Stimulated activated CD4-positive, alpha-beta T cell treated with anti-CD3 and anti-CD28 coated beads, Interleukin-4, amount 100 ng/mL, for 4 hours (primary cell): ENCODE measurements around the gene IFNL3.
"Not testable (repeated sequence)": the region's sequence is repeated elsewhere in the genome, so short reads cannot be mapped to it uniquely, and the experiment has no call there.

Experiments
- DNase-seq, 2 experiments: peaks; one replicate each; pipeline ENCODE4 v3.0.0-alpha.2; 2020

The IFNL3 gene

GRCh38 chr19:39244410-39245100 lies at the start of gene IFNL3:
IFNL3 (minus strand) TSS chr19:39245006; CDS start chr19:39244967, 39 bp downstream.
- not testable (repeated sequence) for DNase-seq

GRCh38 chr19:39293394-39293793 lies 48.6 kb upstream of the IFNL3 start:
- DNase-seq: no peak

- no peak for DNase-seq
These were observed 39.2 kb upstream of the IFNL3 start for GRCh38 chr19:39284032-39284431.

GRCh38 chr19:39282021-39282420 lies 37.2 kb upstream of the IFNL3 start:
- DNase-seq: no peak

- no peak for DNase-seq
These were observed 32.8 kb upstream of the IFNL3 start for GRCh38 chr19:39277598-39277997.

DNA sequence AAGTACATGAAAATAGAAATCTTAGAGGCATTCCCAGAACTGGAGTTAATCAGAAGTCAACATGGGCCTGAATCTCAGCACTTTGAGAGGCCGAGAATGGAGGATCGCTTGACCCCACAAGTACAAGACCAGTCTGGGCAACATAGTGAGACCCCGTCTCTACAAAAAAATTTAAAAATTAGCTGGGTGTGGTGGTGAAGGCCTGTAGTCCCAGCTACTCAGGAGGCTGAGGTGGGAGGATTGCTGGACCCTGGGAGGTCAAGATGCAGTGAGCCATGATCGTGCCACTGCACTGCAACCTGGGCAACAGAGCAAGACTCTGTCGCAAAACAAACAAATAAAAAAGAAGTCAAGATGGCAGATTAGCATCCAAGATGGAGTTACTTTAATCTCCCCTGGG lies 31.9 kb upstream of the IFNL3 start:
- no peak for DNase-seq

GRCh38 chr19:39275578-39275977 lies 30.8 kb upstream of the IFNL3 start:
- DNase-seq: no peak

DNA sequence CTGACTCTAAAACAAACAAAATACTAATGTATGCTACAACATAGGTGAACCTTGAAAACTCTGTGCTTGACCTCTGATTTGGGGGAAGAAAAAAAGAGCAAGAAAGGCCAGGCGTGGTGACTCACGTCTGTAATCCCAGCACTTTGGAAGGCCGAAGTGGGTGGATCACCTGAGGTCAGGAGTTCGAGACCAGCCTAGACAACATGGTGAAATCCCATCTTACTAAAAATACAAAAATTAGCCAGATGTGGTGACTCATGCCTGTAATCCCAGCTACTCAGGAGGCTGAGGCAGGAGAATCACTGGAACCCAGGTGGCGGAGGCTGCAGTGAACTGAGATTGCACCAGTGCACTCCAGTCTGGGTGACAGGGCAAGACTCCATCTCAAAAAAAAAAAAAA lies 29.1 kb upstream of the IFNL3 start:
- not testable (repeated sequence) for DNase-seq

DNA sequence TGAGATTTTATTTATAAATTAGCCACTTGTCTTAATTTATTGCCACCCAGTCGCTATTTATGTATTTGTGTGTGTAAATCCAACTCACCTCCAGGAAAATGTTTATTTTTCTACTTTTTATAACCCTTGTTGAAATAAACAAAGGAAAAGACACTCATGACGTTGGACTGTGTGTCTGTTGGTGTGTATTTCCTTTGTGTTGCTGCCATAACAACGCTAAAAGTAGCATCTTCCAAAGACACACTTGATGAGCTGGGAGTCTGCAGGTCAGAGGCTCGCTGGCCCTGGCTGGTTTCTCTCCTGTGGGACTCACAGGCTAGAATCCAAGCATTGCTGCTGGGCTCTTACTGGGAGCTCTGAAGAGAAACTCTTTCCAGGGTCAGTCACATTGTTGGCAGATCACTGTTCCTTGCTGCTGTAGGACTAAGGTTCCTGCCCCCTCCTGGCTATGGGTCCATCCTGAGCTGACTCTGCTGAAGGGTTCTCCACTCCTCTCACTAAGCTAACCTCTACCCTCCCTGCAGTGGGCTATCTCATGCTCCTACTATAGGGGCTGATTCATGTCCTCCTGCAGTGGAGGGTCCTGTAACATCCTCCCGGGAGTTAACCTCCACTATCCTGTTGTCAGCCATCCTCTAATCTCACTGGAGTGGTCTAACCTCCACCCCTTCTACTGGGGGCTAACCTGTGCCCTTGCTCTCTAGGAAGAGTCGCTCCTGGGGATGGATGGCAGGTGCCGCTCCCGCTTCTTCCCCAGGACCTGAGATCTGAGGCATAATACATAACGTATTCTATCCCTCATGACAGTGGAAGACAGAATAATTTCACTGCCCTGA lies 25.4 kb upstream of the IFNL3 start:
- DNase-seq: no peak

- not testable (repeated sequence) for DNase-seq
These were observed 24.6 kb upstream of the IFNL3 start for GRCh38 chr19:39269369-39269768.

DNA sequence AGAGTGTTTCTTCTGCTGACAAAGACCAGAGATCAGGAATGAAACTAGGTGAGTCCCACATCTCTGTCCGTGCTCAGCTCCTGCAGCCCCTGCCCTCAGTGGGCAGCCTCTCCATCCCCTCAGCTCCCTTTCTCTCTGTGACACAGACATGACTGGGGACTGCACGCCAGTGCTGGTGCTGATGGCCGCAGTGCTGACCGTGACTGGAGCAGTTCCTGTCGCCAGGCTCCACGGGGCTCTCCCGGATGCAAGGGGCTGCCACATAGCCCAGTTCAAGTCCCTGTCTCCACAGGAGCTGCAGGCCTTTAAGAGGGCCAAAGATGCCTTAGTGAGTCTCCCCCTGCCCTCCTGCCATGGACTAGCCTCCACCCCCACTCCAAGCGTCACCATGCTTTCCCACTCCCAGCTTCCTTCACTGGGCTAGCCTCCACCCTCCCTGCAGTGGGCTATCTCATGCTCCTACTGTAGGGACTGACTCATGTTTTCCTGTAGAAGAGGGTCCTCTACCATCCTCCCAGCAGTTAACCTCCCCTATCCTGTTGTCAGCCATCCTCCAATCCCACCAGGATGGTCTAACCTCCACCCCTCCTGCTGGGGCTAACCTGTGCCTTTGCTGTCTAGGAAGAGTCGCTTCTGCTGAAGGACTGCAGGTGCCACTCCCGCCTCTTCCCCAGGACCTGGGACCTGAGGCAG lies 23.9 kb upstream of the IFNL3 start:
- DNase-seq: not testable (repeated sequence)

GRCh38 chr19:39268085-39268484 lies 23.3 kb upstream of the IFNL3 start, which contains the start of gene IFNL2:
IFNL2 (plus strand) TSS chr19:39268396; CDS start chr19:39268569, 173 bp downstream.
- not testable (repeated sequence) for DNase-seq

DNA sequence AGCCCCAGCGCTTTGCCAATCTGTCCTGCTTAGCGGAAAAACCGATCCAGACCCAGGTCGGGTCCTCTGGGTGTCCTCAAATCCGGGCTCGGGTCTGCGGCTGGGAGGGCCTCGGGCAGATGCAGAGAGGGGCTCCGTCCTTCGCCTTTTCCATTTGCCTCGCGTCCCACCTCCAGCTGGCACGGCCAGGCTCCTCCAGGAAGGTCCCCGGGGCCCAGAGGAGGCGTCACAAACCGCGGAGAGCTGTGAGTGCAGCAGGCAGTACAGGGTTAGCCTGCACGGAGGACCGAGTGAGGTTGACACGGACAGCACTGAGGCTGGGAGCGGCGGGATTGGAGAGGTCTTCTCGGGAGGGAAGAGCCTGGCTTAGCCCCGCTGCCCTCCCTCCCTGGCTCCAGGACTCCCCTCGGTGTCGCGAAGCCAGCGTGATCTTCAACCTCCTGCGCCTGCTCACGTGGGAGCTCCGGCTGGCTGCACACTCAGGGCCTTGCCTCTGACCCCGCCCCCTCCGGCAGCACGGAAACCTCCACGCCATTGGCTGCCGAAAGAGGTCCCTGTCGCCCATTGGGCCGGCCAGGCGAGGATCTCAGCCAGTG lies 20.6 kb upstream of the IFNL3 start:
- DNase-seq: no peak

DNA sequence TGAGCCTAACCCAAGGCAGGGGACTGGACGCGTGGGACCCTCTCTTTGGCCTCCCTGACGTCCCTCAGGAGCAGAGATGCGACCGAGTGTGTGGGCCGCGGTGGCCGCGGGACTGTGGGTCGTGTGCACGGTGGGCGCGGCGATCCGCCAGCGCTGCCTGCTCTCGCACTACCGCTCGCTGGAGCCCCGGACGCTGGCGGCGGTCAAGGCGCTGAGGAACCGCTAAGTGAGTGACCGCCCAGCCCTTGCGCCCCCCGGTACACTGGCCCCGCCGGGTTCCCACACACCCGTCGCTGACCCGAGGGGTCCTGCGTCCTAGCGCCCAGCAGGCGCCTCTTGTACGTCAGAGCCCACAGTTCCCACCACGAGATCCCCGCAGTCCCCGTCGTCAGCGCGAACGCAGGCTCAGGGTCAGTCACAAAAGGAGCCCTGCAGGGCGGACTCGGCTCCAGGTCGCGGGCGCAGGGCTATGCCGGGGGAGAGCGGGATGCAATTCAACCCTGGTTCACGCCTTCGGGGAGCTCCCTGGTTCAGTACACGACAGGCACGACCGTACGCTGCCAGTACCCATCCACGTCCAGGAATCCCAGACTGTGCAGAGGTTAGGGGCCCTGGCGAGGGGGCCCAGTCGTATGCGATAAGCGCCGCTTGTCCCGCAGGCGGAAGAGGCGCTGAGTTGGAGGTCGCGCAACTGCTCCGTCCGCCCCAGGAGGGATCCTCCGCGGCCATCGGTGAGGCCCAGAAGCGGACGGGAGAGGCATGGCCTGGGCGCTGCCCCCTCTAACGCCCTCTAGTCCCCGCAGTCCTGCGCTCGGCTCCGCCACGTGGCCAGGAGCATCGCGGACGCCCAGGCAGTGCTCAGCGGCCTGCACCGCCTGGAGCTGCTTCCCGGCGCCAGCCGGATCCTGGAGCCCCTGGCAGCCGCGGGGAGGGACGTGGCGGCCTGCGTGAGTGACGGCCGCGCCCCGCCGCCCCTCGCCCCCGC lies 19.8 kb upstream of the IFNL3 start:
- no peak for DNase-seq

GRCh38 chr19:39263912-39264305 lies 19.1 kb upstream of the IFNL3 start:
- DNase-seq: no peak

- no peak for DNase-seq
These were observed 17.7 kb upstream of the IFNL3 start for GRCh38 chr19:39262496-39262895.

- DNase-seq: no peak
These were observed 16.9 kb upstream of the IFNL3 start for GRCh38 chr19:39261704-39262103.

- no peak for DNase-seq
These were observed 12.4 kb upstream of the IFNL3 start for GRCh38 chr19:39257227-39257626.

- DNase-seq: no peak
These were observed 9.9 kb upstream of the IFNL3 start for GRCh38 chr19:39254531-39255345.

GRCh38 chr19:39253374-39254149 lies 8.8 kb upstream of the IFNL3 start:
- no peak for DNase-seq
